ENCODE measurements around the gene MISP3.

MISP3 gene

GRCh38 chr19:14054721-14055120 is 17.9 kb upstream of the MISP3 start:
- TF ChIP-seq CTCF (conservative IDR thresholded peaks at IDR 0.05; ENCODE audit: low read depth, low read length), result no peak
- H3K36me3 ChIP-seq (ENCODE audit: insufficient read depth), result no peaks in the 10 kb centered on the region

GRCh38 chr19:14055396-14055795 is 17.2 kb upstream of the MISP3 start:
- Histone ChIP-seq H3K27ac (no peak overlapping the region), H3K4me1 (ENCODE audit: low read depth, poor library complexity, severe bottlenecking) (no peaks in the 10 kb centered on the region), H3K9ac (no peak overlapping the region), H3K4me2 (no peak overlapping the region), H2AFZ (ENCODE audit: low read depth) (no peak overlapping the region), H3K27me3 (ENCODE audit: insufficient read depth, low read depth) (no peaks in the 10 kb centered on the region; the same call in 1 of the 2 replicates), H3K4me3 (IDR thresholded peaks at IDR 0.05; ENCODE audit: insufficient read depth, low read depth, low read length) (no peak overlapping the region), H3K36me3 (ENCODE audit: insufficient read depth) (no peaks in the 10 kb centered on the region), H4K20me1 (ENCODE audit: insufficient read depth) (no peaks in the 10 kb centered on the region), H3K79me2 (ENCODE audit: insufficient read depth, low read depth) (no peaks in the 10 kb centered on the region)
- TF ChIP-seq CTCF (conservative IDR thresholded peaks at IDR 0.05; ENCODE audit: low read depth, low read length), result no peak

More at GRCh38 chr19:14054721-14055120, 17.9 kb upstream of the MISP3 start:
- H2AFZ ChIP-seq (ENCODE audit: low read depth), result no peak overlapping the region
- H3K9ac ChIP-seq, result no peak overlapping the region
- no peaks in the 10 kb centered on the region for H3K4me1 ChIP-seq (ENCODE audit: low read depth, poor library complexity, severe bottlenecking)
- H3K4me2 ChIP-seq, result no peak overlapping the region
- H3K79me2 ChIP-seq (ENCODE audit: insufficient read depth, low read depth), result no peaks in the 10 kb centered on the region
- no peak overlapping the region for H3K4me3 ChIP-seq (IDR thresholded peaks at IDR 0.05; ENCODE audit: insufficient read depth, low read depth, low read length)
- no peaks in the 10 kb centered on the region; the same call in 1 of the 2 replicates for H3K27me3 ChIP-seq (ENCODE audit: insufficient read depth, low read depth)
- no peaks in the 10 kb centered on the region for H4K20me1 ChIP-seq (ENCODE audit: insufficient read depth)
- H3K27ac ChIP-seq, result no peak overlapping the region

GRCh38 chr19:14056069-14056666 is 16.4 kb upstream of the MISP3 start:
- no peak overlapping the region for H3K4me2 ChIP-seq
- H4K20me1 ChIP-seq (ENCODE audit: insufficient read depth), result no peaks in the 10 kb centered on the region
- no peak overlapping the region for H3K4me3 ChIP-seq (IDR thresholded peaks at IDR 0.05; ENCODE audit: insufficient read depth, low read depth, low read length)
- H3K27ac ChIP-seq, result no peak overlapping the region
- no peaks in the 10 kb centered on the region for H3K79me2 ChIP-seq (ENCODE audit: insufficient read depth, low read depth)
- H3K9ac ChIP-seq, result no peak overlapping the region
- no peak overlapping the region for H2AFZ ChIP-seq (ENCODE audit: low read depth)
- no peak for TF ChIP-seq CTCF (conservative IDR thresholded peaks at IDR 0.05; ENCODE audit: low read depth, low read length)
- no peaks in the 10 kb centered on the region for H3K4me1 ChIP-seq (ENCODE audit: low read depth, poor library complexity, severe bottlenecking)
- no peaks in the 10 kb centered on the region for H3K36me3 ChIP-seq (ENCODE audit: insufficient read depth)
- peaks cover 3% of the 10 kb centered on the region; the same call in 1 of the 2 replicates for H3K27me3 ChIP-seq (ENCODE audit: insufficient read depth, low read depth)

GRCh38 chr19:14056741-14057356 is 15.7 kb upstream of the MISP3 start:
- Histone ChIP-seq H3K27me3 (ENCODE audit: insufficient read depth, low read depth) (peaks cover 5% of the 10 kb centered on the region; the same call in 1 of the 2 replicates), H3K4me1 (ENCODE audit: low read depth, poor library complexity, severe bottlenecking) (no peaks in the 10 kb centered on the region), H4K20me1 (ENCODE audit: insufficient read depth) (no peaks in the 10 kb centered on the region), H3K4me3 (IDR thresholded peaks at IDR 0.05; ENCODE audit: insufficient read depth, low read depth, low read length) (no peak overlapping the region), H3K36me3 (ENCODE audit: insufficient read depth) (no peaks in the 10 kb centered on the region), H2AFZ (ENCODE audit: low read depth) (no peak overlapping the region), H3K27ac (no peak overlapping the region), H3K9ac (no peak overlapping the region), H3K4me2 (no peak overlapping the region), H3K79me2 (ENCODE audit: insufficient read depth, low read depth) (no peaks in the 10 kb centered on the region)
- no peak for TF ChIP-seq CTCF (conservative IDR thresholded peaks at IDR 0.05; ENCODE audit: low read depth, low read length)

Measured in KMS-11 (cell line).